Transverse colon (tissue), 3 donors: ENCODE measurements around the gene ODR4.

Experiments
- POLR2A ChIP-seq: fragments of 450-650 bp; IDR thresholded peaks from one replicate; pipeline ENCODE4 v1.6.1; 2016; ENCODE audit warnings: antibody characterized with exemption, mild to moderate bottlenecking, moderate library complexity
- TF ChIP-seq, protein P1 (sequence below), 5 experiments: fragments of 200-600 bp in 3 of 5; fragments of 450-650 bp in 2 of 5; sonication (generic) in 3 of 5; IDR thresholded peaks; 1 replicate in 2 of 5; 2 replicates in 3 of 5; pipeline ENCODE4 v1.5.1; 2016 to 2017; ENCODE audit warnings: antibody characterized with exemption in 5 of 5, inconsistent platforms in 3 of 5, mild to moderate bottlenecking in 2 of 5, moderate library complexity in 1 of 5

DNA sequence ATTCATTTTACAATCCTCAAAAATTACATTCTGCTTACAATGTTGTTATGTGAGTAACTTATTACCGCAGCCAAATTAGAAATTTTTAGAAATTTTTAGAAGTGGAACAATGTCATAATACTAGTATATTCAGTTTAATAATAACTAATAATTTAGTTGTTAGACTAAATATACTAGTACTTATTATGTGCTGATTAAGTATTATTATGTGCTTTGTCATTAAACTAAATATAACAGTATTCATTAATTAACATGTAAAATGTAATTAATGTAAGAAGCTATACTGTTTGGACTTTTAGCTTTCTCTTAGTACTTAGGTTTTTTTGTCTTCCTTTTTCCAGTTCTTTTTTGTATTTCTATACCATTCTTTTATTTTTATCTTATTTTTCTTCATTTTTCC, 15.3 kb downstream of the ODR4 start:
- TF ChIP-seq, protein P1, sequence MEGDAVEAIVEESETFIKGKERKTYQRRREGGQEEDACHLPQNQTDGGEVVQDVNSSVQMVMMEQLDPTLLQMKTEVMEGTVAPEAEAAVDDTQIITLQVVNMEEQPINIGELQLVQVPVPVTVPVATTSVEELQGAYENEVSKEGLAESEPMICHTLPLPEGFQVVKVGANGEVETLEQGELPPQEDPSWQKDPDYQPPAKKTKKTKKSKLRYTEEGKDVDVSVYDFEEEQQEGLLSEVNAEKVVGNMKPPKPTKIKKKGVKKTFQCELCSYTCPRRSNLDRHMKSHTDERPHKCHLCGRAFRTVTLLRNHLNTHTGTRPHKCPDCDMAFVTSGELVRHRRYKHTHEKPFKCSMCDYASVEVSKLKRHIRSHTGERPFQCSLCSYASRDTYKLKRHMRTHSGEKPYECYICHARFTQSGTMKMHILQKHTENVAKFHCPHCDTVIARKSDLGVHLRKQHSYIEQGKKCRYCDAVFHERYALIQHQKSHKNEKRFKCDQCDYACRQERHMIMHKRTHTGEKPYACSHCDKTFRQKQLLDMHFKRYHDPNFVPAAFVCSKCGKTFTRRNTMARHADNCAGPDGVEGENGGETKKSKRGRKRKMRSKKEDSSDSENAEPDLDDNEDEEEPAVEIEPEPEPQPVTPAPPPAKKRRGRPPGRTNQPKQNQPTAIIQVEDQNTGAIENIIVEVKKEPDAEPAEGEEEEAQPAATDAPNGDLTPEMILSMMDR (IDR thresholded peaks at IDR 0.05): no peak
- TF ChIP-seq POLR2A: no peak
